Stimulated activated CD8-positive, alpha-beta memory T cell treated with anti-CD3 and anti-CD28 coated beads, Interleukin-15, amount 100 ng/mL, for 1 hour (primary cell): ENCODE results near the gene SRPRA.

ENCODE experiments used
- DNase-seq: peaks from one replicate; pipeline ENCODE4 v3.0.0-alpha.2; 2020; ENCODE audit warnings: low read depth

Gene SRPRA

GRCh38 chr11:126229858-126230540, 38.7 kb downstream of the SRPRA start:
- DNase-seq: no peak

GRCh38 chr11:126226334-126227084, 42.2 kb downstream of the SRPRA start:
- no peak for DNase-seq

DNA sequence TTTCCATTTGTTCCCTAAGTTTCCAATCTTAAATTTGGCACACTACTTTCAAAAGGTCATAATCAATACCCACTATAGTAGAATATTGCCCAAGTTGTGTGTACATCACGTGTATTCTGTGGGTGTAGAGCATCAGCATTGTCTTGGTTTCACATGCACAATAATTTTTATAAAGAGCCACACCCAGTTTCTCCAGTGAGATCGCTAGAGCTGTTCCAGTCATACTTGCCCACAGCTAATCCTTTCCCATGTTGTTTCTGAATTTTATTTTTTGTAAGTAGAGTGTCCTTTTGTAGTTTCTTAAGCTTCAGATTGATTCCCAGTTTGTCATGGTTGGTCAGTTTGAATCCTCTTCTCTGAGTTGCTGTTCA, 43.4 kb downstream of the SRPRA start:
- no peak for DNase-seq

DNA sequence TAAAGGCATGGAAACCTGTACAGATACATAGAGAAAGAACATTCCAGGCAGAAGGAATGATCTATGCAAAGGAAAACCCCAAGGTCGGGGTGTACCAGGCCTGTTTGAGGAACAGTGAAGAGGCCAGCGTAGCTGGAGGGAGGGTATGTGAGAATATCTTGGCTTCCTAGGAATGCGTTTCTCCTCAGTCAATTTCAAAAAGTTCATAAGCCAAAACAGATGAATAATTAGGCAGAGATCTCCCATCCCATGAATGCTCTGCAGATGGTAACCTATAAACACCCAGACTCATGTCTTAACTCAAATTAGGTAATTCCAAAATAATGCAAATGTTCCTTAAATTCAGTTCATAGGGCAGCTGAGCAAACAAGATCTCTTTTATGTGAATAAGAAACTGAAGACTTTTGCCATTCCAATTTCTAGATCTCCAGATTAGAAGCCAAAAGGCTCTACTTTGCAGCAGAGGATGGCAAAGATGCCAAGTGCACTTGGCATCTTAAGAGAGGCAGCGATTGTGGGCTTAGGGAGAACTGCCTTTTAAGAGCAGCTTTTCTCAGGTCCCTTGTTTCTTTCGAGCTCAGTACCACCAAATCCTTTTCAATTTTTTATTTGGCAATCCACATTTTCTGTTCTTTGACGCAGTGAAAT, 43.9 kb downstream of the SRPRA start:
- no peak for DNase-seq

DNA sequence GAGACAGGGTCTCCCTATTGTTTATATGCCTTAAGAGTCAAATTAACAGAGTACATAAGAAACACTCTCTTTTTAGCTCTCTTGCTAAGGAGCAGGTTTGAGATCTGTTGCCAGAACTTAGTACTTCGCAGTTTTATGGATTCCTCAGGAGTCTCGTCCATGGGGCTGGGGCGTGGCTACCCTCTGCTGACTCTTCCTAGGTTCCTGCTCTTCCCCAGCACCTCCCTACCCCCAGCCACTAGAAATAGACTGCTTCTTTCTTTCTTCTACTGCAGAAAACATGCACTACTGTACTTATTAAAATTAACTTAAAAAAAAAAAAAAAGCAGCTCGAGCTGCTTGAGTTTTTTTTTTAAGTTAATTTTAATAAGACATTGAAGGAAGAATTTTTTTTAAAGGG, 49.1 kb downstream of the SRPRA start:
- no peak for DNase-seq

GRCh38 chr11:126217491-126217890, 51.2 kb downstream of the SRPRA start:
- no peak for DNase-seq

GRCh38 chr11:126216526-126217305, 52.0 kb downstream of the SRPRA start:
- DNase-seq: no peak

DNA sequence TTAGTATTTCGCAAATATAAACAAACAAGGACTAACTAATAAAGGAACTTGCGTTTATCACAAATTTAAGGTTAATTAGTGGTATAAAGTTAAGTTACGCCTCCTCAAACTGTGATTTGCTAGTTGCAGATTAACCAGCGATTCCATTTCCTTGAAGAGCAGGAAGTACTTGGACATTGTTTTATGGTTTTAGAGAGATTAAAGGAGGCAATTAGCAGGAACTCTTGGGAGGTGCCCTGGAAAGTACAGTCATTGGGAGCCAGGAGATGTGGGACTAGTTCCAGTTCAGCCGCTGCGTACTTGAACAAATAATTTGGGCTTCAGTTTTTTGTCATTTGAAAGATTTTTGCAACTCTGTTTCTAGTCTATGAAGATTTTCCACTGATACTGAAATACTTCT, 53.9 kb downstream of the SRPRA start:
- DNase-seq: no peak

GRCh38 chr11:126214441-126214840, 54.3 kb downstream of the SRPRA start:
- no peak for DNase-seq
